ENCODE results near the gene GPR158. TPM values are rescaled to one million over a fixed set of nuclear protein-coding genes. Genes with fewer than 3 reads are reported as not detected.

The GPR158 gene
- total RNA-seq (under 1 TPM in 1 of 4 donors, not detected in 3; 0.19 TPM), polyA plus RNA-seq (under 1 TPM in 2 of 3 donors, not detected in 1; 0.01 to 0.06 TPM)
- long read RNA-seq, donor 1 = 0 reads
- long read RNA-seq, donor 2 = 0 reads

GRCh38 chr10:25174461-25175230 is at the start of gene GPR158:
GPR158 (plus strand) TSS chr10:25175001; CDS start chr10:25175421, 420 bp downstream.
- H3K36me3 ChIP-seq (ENCODE audit: insufficient read depth in 1 of 2, low read depth in 1 of 2) = no peaks in the 10 kb centered on the region
- peak within 1 kb of the TSS; percentile 64 for H3K4me3 ChIP-seq
- H3K27me3 ChIP-seq (ENCODE audit: insufficient read depth in 3 of 3, low read length in 2 of 3) = peaks cover 6 to 72% (median 18%) of the 10 kb centered on the region in 3 donors
- ATAC-seq = peak; percentile 83 to 92 (median 87)
- intact Hi-C loops (cut with DNase I) = no loop called here
- H3K4me1 ChIP-seq = peaks cover 3% of the 10 kb centered on the region
- DNase-seq = peak; percentile 79 to 81
- H3K9me3 ChIP-seq = no peaks in the 10 kb centered on the region
- TF ChIP-seq CTCF (IDR thresholded peaks at IDR 0.05) = no peak
- 1 to 2% (median 2%) methylated on average over 79 to 83 of the region's 83 CpGs for WGBS, 3 donors
- H3K27ac ChIP-seq = no peak within 1 kb of the TSS

- no peak for TF ChIP-seq CTCF (IDR thresholded peaks at IDR 0.05)
- Histone ChIP-seq H3K27ac (no peak overlapping the region), H3K9me3 (no peaks in the 10 kb centered on the region), H3K27me3 (ENCODE audit: insufficient read depth in 3 of 3, low read length in 2 of 3) (no peaks in the 10 kb centered on the region), H3K36me3 (ENCODE audit: insufficient read depth in 1 of 2, low read depth in 1 of 2) (no peaks in the 10 kb centered on the region), H3K4me3 (no peak overlapping the region), H3K4me1 (no peaks in the 10 kb centered on the region)
- DNase-seq (no peak), ATAC-seq (no peak)
- 24 to 40% (median 27%) methylated on average over 7 of the region's 7 CpGs for WGBS, 3 donors
- intact Hi-C loops (cut with DNase I) = no loop called here
Measured at GRCh38 chr10:25125201-25125611, 49.6 kb upstream of the GPR158 start.

GRCh38 chr10:25129592-25129991 is 45.2 kb upstream of the GPR158 start:
- no peaks in the 10 kb centered on the region for H3K36me3 ChIP-seq (ENCODE audit: insufficient read depth in 1 of 2, low read depth in 1 of 2)
- no peak overlapping the region for H3K4me3 ChIP-seq
- H3K27me3 ChIP-seq (ENCODE audit: insufficient read depth in 3 of 3, low read length in 2 of 3) = no peaks in the 10 kb centered on the region
- H3K9me3 ChIP-seq = no peaks in the 10 kb centered on the region
- intact Hi-C loops (cut with DNase I) = no loop called here
- ATAC-seq = no peak
- TF ChIP-seq CTCF (IDR thresholded peaks at IDR 0.05) = no peak
- no peak overlapping the region for H3K27ac ChIP-seq
- DNase-seq = no peak
- no peaks in the 10 kb centered on the region for H3K4me1 ChIP-seq
- WGBS, 3 donors = 59 to 68% (median 64%) methylated on average over 4 of the region's 4 CpGs

- DNase-seq (no peak), ATAC-seq (no peak)
- intact Hi-C loops (cut with DNase I) = loop anchor here in 1 of 2 donors (1.0 kb wide), 1 partner anchor 14 kb away; no protein-coding TSS in a partner anchor
- H3K4me1 ChIP-seq = no peaks in the 10 kb centered on the region
- H3K36me3 ChIP-seq (ENCODE audit: insufficient read depth in 1 of 2, low read depth in 1 of 2) = no peaks in the 10 kb centered on the region
- H3K4me3 ChIP-seq = no peak overlapping the region
- H3K9me3 ChIP-seq = no peaks in the 10 kb centered on the region
- TF ChIP-seq CTCF (IDR thresholded peaks at IDR 0.05) = no peak
- WGBS, 3 donors = 73 to 86% (median 83%) methylated on average over 4 of the region's 4 CpGs
- H3K27ac ChIP-seq = no peak overlapping the region
- H3K27me3 ChIP-seq (ENCODE audit: insufficient read depth in 3 of 3, low read length in 2 of 3) = no peaks in the 10 kb centered on the region
Measured at GRCh38 chr10:25130906-25131305, 43.9 kb upstream of the GPR158 start.

Data from psoas muscle (tissue), 8 donors.